HG03571 (cell line): Measurements from ENCODE around the gene PGBD1.
"Not testable (repeated sequence)": the region's sequence is repeated elsewhere in the genome, so short reads cannot be mapped to it uniquely, and the experiment has no call there.

ENCODE experiments used
- ATAC-seq: cut with Tn5 transposase; IDR thresholded peaks from one replicate; pipeline ENCODE4 v1.9.1; 2021; ENCODE audit not compliant: unreplicated experiment

The PGBD1 gene

GRCh38 chr6:28266962-28267694, 14.2 kb upstream of the PGBD1 start, which contains the start of gene ZSCAN26:
Gene ZSCAN26, plus strand, starts transcription at chr6:28267143. Its CDS starts 4,777 bp downstream, at chr6:28271920.
- peak; percentile 91 for ATAC-seq

DNA sequence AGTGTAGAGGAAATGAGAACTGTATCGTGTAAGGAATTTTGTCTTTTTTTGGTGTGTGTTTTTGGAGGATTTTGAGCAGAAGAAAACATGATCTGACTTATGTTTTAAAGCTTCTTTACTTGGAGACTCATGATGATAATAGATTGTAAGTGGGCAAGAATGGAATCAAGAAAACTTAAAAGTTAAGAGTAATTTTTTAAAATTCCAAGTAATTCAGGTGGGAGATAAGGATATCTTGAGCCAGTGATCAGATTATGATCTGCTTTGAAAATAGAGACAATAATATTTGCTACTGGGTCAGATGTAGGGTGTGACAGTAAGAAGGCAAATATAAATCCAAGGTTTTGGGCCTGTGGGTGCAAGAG, 13.7 kb upstream of the PGBD1 start:
- no peak for ATAC-seq

DNA sequence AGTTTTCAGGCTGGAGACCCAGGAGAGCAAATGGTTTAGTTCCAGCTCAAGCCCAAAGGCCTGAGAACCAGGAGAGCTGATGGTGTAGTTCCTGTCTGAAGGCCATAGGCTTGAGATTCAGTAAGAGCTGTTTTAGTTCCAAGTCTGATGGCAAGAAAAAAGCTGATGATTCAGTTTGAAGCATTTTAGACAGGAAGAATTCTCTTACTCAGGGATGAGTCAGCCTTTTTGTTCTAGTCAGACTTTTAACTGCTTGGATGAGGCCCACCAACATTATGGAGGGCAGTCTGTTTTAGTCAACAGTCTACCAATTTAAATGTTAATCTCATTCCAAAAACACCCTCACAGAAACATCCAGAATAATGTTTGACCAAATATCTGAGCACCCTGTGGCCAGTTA, 11.9 kb upstream of the PGBD1 start:
- ATAC-seq, result no peak

GRCh38 chr6:28274888-28275287, 6.5 kb upstream of the PGBD1 start:
- ATAC-seq, result no peak

GRCh38 chr6:28277746-28278145, 3.6 kb upstream of the PGBD1 start:
- ATAC-seq, result no peak

DNA sequence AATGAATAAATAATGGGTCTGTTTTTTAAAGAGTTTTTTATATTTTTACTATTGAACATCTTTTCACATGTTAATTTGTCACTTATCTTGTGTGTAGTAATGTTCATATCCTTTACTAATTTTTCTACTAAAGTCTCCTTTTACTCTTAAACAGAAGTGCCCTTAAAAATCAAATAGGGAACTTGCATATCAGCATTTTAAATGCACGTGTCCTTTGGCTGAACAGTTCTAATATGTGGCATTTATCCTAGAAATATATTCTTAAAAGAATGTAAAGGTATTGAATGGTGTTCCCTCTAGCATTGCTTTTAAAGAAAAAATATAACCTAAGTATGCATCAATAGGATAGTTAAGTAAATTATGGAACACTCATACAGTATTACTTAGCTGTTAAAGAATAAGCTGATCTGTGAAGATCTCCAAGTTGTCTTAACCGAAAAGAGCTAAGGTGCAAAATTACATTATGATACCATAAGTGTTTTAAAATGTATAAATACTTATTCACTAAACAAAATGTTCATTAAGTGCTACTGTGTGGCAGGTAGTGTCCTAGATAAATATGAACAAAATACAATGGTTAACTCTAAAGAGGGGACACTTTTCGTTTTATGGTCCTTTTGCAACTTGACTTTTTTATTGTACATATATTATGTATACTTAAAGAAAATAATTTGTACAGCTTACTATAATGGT, 631 bp upstream of the PGBD1 start:
- ATAC-seq, result no peak

DNA sequence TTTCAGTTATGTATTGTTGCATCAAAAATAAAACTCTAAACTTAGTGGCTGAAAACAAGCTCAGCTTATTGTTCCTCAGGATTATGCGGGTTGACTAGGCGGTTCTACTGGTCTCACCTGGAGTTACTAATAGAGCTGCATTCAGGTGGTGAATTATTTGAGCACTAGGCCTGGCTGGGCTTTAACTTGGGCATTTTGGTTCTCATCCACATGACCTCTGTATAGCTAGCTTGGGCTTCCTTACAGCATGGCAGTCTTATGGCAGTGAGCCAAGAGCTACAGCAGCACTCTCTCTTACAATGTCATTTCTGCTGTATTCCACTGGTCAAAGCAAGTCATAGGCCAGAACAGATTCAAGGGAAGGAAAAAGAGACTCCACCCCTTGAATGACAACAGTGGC, 1.6 kb downstream of the PGBD1 start:
- ATAC-seq, result no peak

DNA sequence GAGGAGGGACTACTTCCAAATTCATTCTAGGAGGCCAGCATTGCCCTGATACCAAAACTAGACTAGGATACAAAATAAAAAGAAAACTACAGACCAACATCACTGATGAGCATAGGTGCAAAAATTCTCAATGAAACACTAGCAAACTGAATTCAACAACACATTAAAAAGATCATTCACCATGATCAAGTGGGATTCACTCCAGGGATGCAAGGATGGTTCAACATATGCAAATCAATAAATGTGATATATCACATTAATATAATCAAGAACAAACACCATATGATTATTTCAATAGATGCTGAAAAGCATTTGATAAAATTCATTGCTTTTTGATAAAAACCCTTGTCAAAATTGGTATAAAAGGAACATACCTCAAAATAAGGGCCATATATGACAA, 10.2 kb downstream of the PGBD1 start:
- no peak for ATAC-seq

GRCh38 chr6:28295326-28295725, 14.0 kb downstream of the PGBD1 start:
- ATAC-seq, result no peak

DNA sequence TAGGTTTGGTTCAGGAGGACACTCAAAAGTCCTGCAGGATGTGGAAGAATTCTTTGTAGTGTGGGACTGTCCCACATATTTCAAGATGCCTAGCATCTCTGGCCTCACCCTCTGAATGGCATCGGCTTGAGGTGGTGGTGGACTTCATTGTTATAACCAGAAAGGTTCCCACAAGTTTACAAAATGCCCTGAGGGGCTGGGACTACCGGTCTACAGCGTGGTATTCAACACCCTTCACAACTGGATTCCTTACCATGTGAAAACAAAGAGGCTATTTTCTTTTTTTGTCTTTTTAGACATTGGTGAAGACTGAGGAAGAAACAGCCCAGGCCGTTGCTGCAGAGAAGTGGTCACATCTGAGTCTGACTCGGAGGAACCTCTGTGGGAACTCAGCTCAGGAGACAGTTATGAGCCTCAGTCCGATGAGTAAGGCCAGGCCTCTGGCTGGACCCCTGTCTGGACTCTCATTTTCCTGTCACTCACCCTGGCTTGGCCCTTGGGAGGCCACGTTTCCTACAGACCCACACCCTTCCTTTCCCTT, 15.2 kb downstream of the PGBD1 start:
- no peak for ATAC-seq

- peak; percentile 88 for ATAC-seq
These were observed 22.2 kb downstream of the PGBD1 start for GRCh38 chr6:28303570-28303969.

GRCh38 chr6:28306363-28306762, 25.0 kb downstream of the PGBD1 start:
- not testable (repeated sequence) for ATAC-seq

DNA sequence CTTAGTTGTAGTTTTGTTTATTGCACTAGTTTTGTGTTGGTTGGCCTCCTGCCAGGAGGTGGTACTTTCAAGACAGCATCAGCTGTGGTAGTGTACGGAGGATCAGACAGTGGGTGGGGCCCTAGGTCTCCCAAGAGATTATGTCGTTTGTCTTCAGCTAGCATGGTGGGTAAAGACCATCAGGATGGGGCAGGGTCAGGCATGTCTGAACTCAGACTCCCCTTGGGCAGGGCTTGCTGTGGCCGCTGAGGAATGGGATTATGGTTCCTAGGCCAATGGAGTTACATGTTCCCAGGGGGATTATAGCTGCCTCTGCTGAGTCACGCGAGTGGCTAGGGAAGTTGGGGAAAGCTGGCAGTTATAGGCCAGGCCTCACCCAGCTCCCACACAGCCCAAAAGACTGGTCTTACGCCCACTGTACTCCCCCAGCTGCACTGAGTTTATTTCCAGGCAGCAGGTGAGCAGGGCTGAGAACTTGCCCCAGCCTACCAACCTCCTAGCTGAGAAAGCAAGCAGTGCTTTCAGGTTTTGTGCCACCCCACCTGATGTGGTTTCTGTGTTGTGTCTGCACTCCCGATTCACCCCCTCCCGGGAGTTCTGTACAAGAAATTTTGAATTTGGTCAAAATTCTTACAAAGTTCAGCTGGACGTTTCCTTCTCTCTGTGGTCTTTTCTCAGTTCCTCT, 29.9 kb downstream of the PGBD1 start:
- no peak for ATAC-seq

- no peak for ATAC-seq
These were observed 31.6 kb downstream of the PGBD1 start for GRCh38 chr6:28312939-28313338.

DNA sequence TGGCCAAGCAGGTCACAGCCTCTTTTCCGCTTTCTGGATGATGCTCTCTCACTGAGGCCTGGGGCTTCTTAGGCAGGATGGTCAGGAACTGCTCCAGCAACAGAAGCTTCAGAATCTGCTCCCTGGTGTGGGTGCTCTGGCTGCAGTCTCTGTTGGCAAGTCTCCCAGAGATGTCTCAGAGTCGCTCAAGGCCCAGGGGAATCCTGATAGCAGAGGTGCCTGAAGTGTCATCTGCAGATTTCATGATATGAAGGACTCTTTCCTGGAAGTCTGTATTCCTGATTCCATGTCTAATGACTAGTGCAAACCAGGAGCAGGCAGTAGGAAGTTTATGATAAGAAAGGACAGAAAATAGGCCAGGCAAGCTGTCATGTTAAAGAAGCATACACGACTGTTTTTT, 34.3 kb downstream of the PGBD1 start:
- no peak for ATAC-seq

DNA sequence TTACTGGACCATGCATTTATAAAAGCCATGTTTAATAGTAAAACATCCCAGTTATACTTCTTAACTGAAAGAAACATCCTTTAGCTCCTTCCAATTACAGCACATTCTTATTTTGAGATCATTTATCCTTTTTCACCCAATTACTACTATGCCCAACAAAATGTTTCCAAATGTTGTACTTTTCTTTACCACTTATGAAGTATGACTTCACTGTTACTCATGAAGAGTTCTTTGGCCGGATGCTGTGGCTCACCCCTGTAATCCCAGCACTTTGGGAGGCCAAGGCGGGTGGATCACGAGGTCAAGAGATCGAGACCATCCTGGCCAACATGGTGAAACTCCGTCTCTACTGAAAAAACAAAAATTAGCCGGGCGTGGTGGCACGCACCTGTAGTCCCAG, 36.5 kb downstream of the PGBD1 start:
- ATAC-seq, result not testable (repeated sequence)

DNA sequence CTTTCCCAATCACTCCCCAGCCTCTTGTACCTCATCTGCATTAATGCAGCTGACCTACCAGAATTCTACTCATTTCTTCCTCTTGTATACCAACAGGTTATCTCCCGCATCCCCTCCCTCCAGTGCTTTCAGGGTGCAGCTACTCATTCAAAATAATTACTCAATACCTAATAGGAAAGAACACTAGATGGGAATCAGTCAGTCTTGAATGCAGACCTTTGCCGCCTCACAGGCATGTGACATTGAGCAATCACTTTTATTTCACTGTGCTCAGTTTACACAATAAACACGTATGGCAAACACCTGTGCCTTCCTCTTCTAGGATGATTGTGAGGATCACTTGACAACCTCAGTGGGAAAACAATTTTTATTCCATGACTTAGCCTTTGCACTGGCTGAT, 41.3 kb downstream of the PGBD1 start:
- ATAC-seq, result no peak

GRCh38 chr6:28323813-28324424, 42.5 kb downstream of the PGBD1 start:
- no peak for ATAC-seq

DNA sequence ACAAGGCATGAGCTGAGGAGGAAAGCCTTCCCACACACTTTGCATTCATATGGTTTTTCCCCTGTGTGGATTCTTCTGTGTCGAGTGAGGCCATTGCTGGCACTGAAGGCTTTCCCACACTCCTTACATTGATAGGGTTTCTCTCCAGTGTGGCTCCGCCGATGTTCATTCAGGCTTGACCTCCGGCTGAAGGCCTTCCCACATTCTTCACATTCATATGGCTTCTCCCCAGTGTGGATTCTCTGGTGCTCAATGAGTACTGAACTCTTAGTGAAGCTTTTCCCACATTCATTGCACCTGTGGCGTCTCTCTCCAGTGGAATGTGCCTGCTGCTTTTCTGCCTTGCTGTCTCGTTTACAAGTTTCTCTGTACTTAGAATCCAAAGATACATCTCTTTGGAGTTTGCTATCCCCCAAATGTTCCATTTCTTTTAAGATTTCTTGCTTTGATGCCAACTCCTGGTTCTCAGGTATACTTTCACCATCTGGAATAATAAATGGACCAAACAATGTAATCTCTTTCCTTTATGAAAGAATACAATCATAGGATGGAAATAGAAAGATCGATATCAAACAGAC, 45.1 kb downstream of the PGBD1 start:
- no peak for ATAC-seq

GRCh38 chr6:28330041-28330440, 48.7 kb downstream of the PGBD1 start:
- ATAC-seq, result no peak

GRCh38 chr6:28333047-28333446, 51.7 kb downstream of the PGBD1 start:
- no peak for ATAC-seq
